Activated T-helper 1 cell treated with anti-CD3 and anti-CD28 coated beads, Interleukin-12 subunit alpha, Interleukin-12 subunit beta, Interleukin-2, Interleukin-4 antibody, amounts not matched to agents 30 ng/mL and 10 ng/mL and 1 ng/mL, durations not matched to agents 14 hours and 24 hours and 36 hours (primary cell): Measurements from ENCODE around the gene STYK1. TPM values are rescaled to one million over a fixed set of nuclear protein-coding genes. Genes with fewer than 3 reads are reported as not detected.
"Not testable (repeated sequence)": the region's sequence is repeated elsewhere in the genome, so short reads cannot be mapped to it uniquely, and the experiment has no call there.

Source experiments
- DNase-seq: peaks from one replicate; pipeline ENCODE4 v3.0.0; 2021; ENCODE audit warnings: low spot score
- H3K27ac Mint-ChIP-seq: one replicate; pipeline ENCODE4 v1.8.0; 2021; ENCODE audit warnings: mild to moderate bottlenecking, mixed read lengths
- H3K27me3 Mint-ChIP-seq: one replicate; pipeline ENCODE4 v1.8.0; 2022; ENCODE audit warnings: mild to moderate bottlenecking, moderate library complexity, mixed read lengths; ENCODE audit not compliant: insufficient read depth
- H3K36me3 Mint-ChIP-seq: one replicate; pipeline ENCODE4 v1.8.0; 2021; ENCODE audit warnings: low read depth, mixed read lengths
- H3K4me1 Mint-ChIP-seq: one replicate; pipeline ENCODE4 v1.8.0; 2021; ENCODE audit warnings: low read depth, mixed read lengths
- H3K4me3 Mint-ChIP-seq: one replicate; pipeline ENCODE4 v1.8.0; 2021; ENCODE audit warnings: mild to moderate bottlenecking, moderate library complexity, mixed read lengths
- H3K9me3 Mint-ChIP-seq: one replicate; pipeline ENCODE4 v1.8.0; 2021; ENCODE audit warnings: mixed read lengths
- intact Hi-C: fragments of 100-400 bp; cut with micrococcal nuclease; formaldehyde crosslinking; loops from one replicate; pipeline ENCODE4 v1.15.1; 2024
- total RNA-seq: library from RNA; stranded (reverse); gene quantifications from 2 replicates; pipeline ENCODE4 v1.2.3, GENCODE V29; 2022

Gene STYK1
- total RNA-seq, 1 donor from 2014 or later, result not detected

DNA sequence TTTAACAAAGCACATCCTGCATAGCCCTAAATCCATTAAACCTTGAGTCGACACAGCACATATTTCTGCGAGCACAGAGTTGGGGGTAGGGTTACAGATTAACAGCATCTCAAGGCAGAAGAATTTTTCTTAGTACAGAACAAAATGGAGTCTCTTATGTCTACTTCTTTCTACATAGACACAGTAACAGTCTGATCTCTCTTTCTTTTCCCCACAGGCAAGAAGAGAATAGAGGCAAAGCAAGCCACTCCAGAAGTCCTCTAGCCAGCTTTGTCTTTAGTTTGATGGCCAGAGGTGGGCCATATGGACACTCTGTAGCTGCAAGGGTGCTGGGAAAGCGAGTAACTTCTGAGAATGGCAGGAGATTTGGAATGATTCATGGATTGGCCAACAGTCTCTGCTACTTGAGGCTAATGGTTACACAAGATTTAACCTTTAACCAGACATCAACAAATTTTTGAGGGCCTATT lies 101.8 kb downstream of the STYK1 start:
- H3K36me3 Mint-ChIP-seq, H3K4me3 Mint-ChIP-seq, DNase-seq, H3K4me1 Mint-ChIP-seq, H3K27ac Mint-ChIP-seq, intact Hi-C loops, H3K9me3 Mint-ChIP-seq: not testable (repeated sequence)
- H3K27me3 Mint-ChIP-seq, result peaks cover 13% of the 10 kb centered on the region

DNA sequence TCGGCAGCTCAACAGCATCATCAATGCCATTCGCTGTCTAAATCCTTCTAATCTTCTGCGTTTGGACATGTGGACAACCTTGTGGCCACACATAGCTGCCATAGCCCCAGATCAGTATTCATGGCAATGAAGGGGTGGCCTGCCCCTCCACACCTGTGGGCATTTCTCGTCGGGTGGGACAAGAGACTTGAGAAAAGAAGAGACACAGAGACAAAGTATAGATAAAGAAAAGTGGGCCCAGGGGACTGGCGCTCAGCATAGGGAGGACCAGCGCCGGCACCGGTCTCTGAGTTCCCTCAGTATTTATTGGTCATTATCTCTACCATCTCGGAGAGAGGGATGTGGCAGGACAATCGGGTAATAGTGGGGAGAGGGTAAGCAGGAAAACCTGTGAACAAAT lies 102.7 kb downstream of the STYK1 start:
- H3K9me3 Mint-ChIP-seq, result no peaks in the 10 kb centered on the region
- intact Hi-C loops, result no loop called here
- H3K36me3 Mint-ChIP-seq, result no peaks in the 10 kb centered on the region
- no peak overlapping the region for H3K27ac Mint-ChIP-seq
- H3K27me3 Mint-ChIP-seq, result peaks cover 17% of the 10 kb centered on the region
- no peaks in the 10 kb centered on the region for H3K4me1 Mint-ChIP-seq
- no peak overlapping the region for H3K4me3 Mint-ChIP-seq
- DNase-seq, result no peak

Other genes with a start within 250 kb of the STYK1 start
- gene KLRC2, start 238.0 kb downstream of the STYK1 start, total RNA-seq, result not detected in 2 replicates
- 0.12 and 0.18 TPM in 2 replicates for gene KLRC1, start 220.7 kb downstream of the STYK1 start, total RNA-seq
- 0.20 and 0.39 TPM in 2 replicates for gene EIF2S3B, start 168.2 kb downstream of the STYK1 start, total RNA-seq
- 79.4 and 85.1 TPM in 2 replicates for gene MAGOHB, start 60.4 kb downstream of the STYK1 start, total RNA-seq
- gene YBX3, start 49.3 kb upstream of the STYK1 start, total RNA-seq, result 198 and 207 TPM in 2 replicates
- not detected in 2 replicates for gene TAS2R7, start 128.6 kb upstream of the STYK1 start, total RNA-seq
- gene TAS2R8, start 133.2 kb upstream of the STYK1 start, total RNA-seq, result not detected in 2 replicates
- not detected in 2 replicates for gene TAS2R9, start 136.1 kb upstream of the STYK1 start, total RNA-seq
- gene TAS2R10, start 152.3 kb upstream of the STYK1 start, total RNA-seq, result not detected in 2 replicates
- gene PRR4, start 175.4 kb upstream of the STYK1 start, total RNA-seq, result 1.9 and 3.6 TPM in 2 replicates
- 18.4 and 19.6 TPM in 2 replicates for gene PRH1, start 210.2 kb upstream of the STYK1 start, total RNA-seq
- gene TAS2R13, start 235.5 kb upstream of the STYK1 start, total RNA-seq, result 0.96 TPM in 2 replicates